Measurements from ENCODE around the gene NDUFAF2.

Gene NDUFAF2

GRCh38 chr5:61120534-61120933 lies 175.5 kb downstream of the NDUFAF2 start:
- H3K9me3 ChIP-seq (ENCODE audit: control insufficient read depth, insufficient read depth, low read depth, low read length) = no peaks in the 10 kb centered on the region
- no peak for TF ChIP-seq ZIC2 (tag by site-specific recombination; IDR thresholded peaks at IDR 0.05)
- TF ChIP-seq GLIS2 (tag by site-specific recombination; IDR thresholded peaks at IDR 0.05) = no peak
- no peak for TF ChIP-seq REPIN1 (tag by site-specific recombination; IDR thresholded peaks at IDR 0.05; ENCODE audit: low read depth)
- no peak for TF ChIP-seq ZBTB10 (tag by site-specific recombination; IDR thresholded peaks at IDR 0.05)
- TF ChIP-seq ZNF449 (tag by site-specific recombination; IDR thresholded peaks at IDR 0.05) = no peak
- TF ChIP-seq ZNF223 (tag by site-specific recombination; IDR thresholded peaks at IDR 0.05) = no peak
- TF ChIP-seq ZNF214 (tag by site-specific recombination; IDR thresholded peaks at IDR 0.05; ENCODE audit: borderline replicate concordance) = no peak
- TF ChIP-seq TCF7L2 (IDR thresholded peaks at IDR 0.05; ENCODE audit: borderline replicate concordance, low read depth, low read length) = no peak
- no peak for TF ChIP-seq GLI2 (tag by site-specific recombination; IDR thresholded peaks at IDR 0.05; ENCODE audit: borderline replicate concordance, low read depth)
- no peak for TF ChIP-seq ZNF211 (tag by site-specific recombination; IDR thresholded peaks at IDR 0.05; ENCODE audit: low read depth)
- TF ChIP-seq ZNF423 (tag by site-specific recombination; IDR thresholded peaks at IDR 0.05) = no peak
- TF ChIP-seq ZFP37 (tag by site-specific recombination; IDR thresholded peaks at IDR 0.05) = no peak
- no peak for TF ChIP-seq ZBTB7A (tag by site-specific recombination; IDR thresholded peaks at IDR 0.05; ENCODE audit: low read depth)
- TF ChIP-seq IKZF3 (tag by site-specific recombination; IDR thresholded peaks at IDR 0.05) = no peak
- no peak for TF ChIP-seq OSR2 (tag by site-specific recombination; IDR thresholded peaks at IDR 0.05)
- ChIA-PET POLR2A (no interaction called here), CTCF (no interaction called here)
- H3K27ac ChIP-seq (ENCODE audit: extremely low read depth, low read depth, low read length) = no peak overlapping the region
- no peaks in the 10 kb centered on the region for H3K36me3 ChIP-seq (ENCODE audit: control insufficient read depth in 2 of 2, insufficient read depth in 1 of 2, low read length in 2 of 2)
- H3K4me1 ChIP-seq (ENCODE audit: control insufficient read depth, insufficient read depth, low read length) = no peaks in the 10 kb centered on the region
- H3K4me3 ChIP-seq (ENCODE audit: low read depth, low read length) = no peak overlapping the region

- POLR2A ChIA-PET = no interaction called here
- Histone ChIP-seq H3K4me1 (ENCODE audit: control insufficient read depth, insufficient read depth, low read length) (no peaks in the 10 kb centered on the region), H3K27ac (ENCODE audit: extremely low read depth, low read depth, low read length) (no peak overlapping the region), H3K4me3 (ENCODE audit: low read depth, low read length) (no peak overlapping the region), H3K36me3 (ENCODE audit: control insufficient read depth in 2 of 2, insufficient read depth in 1 of 2, low read length in 2 of 2) (no peaks in the 10 kb centered on the region), H3K9me3 (ENCODE audit: control insufficient read depth, insufficient read depth, low read depth, low read length) (no peaks in the 10 kb centered on the region)
- CTCF ChIA-PET = no interaction called here
- TF ChIP-seq ZNF18 (tag by site-specific recombination; IDR thresholded peaks at IDR 0.05) (no peak), ZNF76 (tag by site-specific recombination; IDR thresholded peaks at IDR 0.05; ENCODE audit: borderline replicate concordance, low read depth) (no peak), GLI2 (tag by site-specific recombination; IDR thresholded peaks at IDR 0.05; ENCODE audit: borderline replicate concordance, low read depth) (no peak), ZNF433 (tag by site-specific recombination; IDR thresholded peaks at IDR 0.05; ENCODE audit: low read depth) (no peak), ZBTB44 (tag by site-specific recombination; IDR thresholded peaks at IDR 0.05) (no peak), MEIS1 (CRISPR knock-in tag; IDR thresholded peaks at IDR 0.05; ENCODE audit: borderline replicate concordance) (no peak), GLI4 (tag by site-specific recombination; IDR thresholded peaks at IDR 0.05) (no peak), HIC1 (tag by site-specific recombination; IDR thresholded peaks at IDR 0.05) (no peak), ZNF146 (tag by site-specific recombination; IDR thresholded peaks at IDR 0.05) (no peak), GLIS2 (tag by site-specific recombination; IDR thresholded peaks at IDR 0.05) (no peak), KLF8 (tag by site-specific recombination; IDR thresholded peaks at IDR 0.05) (no peak), ELK4 (IDR thresholded peaks at IDR 0.05; ENCODE audit: borderline replicate concordance, low read depth, low read length) (no peak)
Measured at GRCh38 chr5:61123145-61123544, 178.1 kb downstream of the NDUFAF2 start.

Measured in HEK293 (cell line).